NB4 (cell line): ENCODE data around the gene SPRTN.

Experiments used
- DNase-seq: peaks from one replicate; pipeline ENCODE4 v3.0.0; 2010; ENCODE audit warnings: low read depth
- H3K4me3 ChIP-seq: one replicate; pipeline ENCODE4 v1.5.1; 2011; ENCODE audit warnings: mild to moderate bottlenecking, low read depth, low read length, moderate library complexity
- CTCF ChIP-seq: IDR thresholded peaks from one replicate; pipeline ENCODE4 v1.5.1; 2012; ENCODE audit warnings: low read depth, low read length
- MAX ChIP-seq: IDR thresholded peaks from 2 replicates; pipeline ENCODE4 v1.6.1; 2011; ENCODE audit warnings: low read depth, low read length
- MYC ChIP-seq: IDR thresholded peaks from 2 replicates; pipeline ENCODE4 v1.6.1; 2011; ENCODE audit warnings: low read depth, low read length
- POLR2A ChIP-seq: IDR thresholded peaks from 2 replicates; pipeline ENCODE4 v1.6.1; 2011; ENCODE audit warnings: mild to moderate bottlenecking; ENCODE audit not compliant: insufficient read length; ENCODE audit errors: extremely low read depth

The SPRTN gene

GRCh38 chr1:231334952-231335351 lies 3.1 kb upstream of the SPRTN start:
- TF ChIP-seq MAX (no peak), MYC (no peak), POLR2A (no peak), CTCF (no peak)
- peak overlapping the region; percentile 97 for H3K4me3 ChIP-seq
- no peak for DNase-seq

GRCh38 chr1:231335663-231336602 lies 2.2 kb upstream of the SPRTN start:
- peak overlapping the region; percentile 97 for H3K4me3 ChIP-seq
- peak; percentile 48 for DNase-seq
- TF ChIP-seq CTCF (no peak), MYC (no peak), POLR2A (no peak), MAX (no peak)

GRCh38 chr1:231337043-231337471 lies 1.0 kb upstream of the SPRTN start:
- peak overlapping the region; percentile 97 for H3K4me3 ChIP-seq
- TF ChIP-seq POLR2A (no peak), CTCF (no peak), MAX (no peak), MYC (no peak)

GRCh38 chr1:231337472-231338269 lies 422 bp upstream of the SPRTN start, which contains the start of gene EXOC8:
Gene EXOC8, minus strand, starts transcription at chr1:231337852. Its CDS starts 107 bp downstream, at chr1:231337745.
- TF ChIP-seq POLR2A (peak; percentile 72), MAX (peak; percentile 14; the same call in 1 of the 2 replicates), CTCF (peak; percentile 14), MYC (peak; percentile 59)
- H3K4me3 ChIP-seq: peak within 1 kb of the TSS; percentile 97
- DNase-seq: peak; percentile 95

More at GRCh38 chr1:231337043-231337471, 1.0 kb upstream of the SPRTN start:
- no peak for DNase-seq

- no peak for DNase-seq
- H3K4me3 ChIP-seq: no peak overlapping the region
- TF ChIP-seq POLR2A (no peak), CTCF (no peak), MYC (no peak), MAX (no peak)
Observed at GRCh38 chr1:231340328-231341013, 2.4 kb downstream of the SPRTN start.
